22Rv1 (cell line): Measurements from ENCODE around the gene NRIP3.
A peak's percentile ranks its signal among the peaks of the same experiment; 100 is the strongest.

Experiments used
- H3K27ac ChIP-seq: fragments of 450-650 bp; 2 replicates; pipeline ENCODE4 v1.5.1; 2017
- ZFX ChIP-seq: fragments of 450-650 bp; IDR thresholded peaks from 2 replicates; pipeline ENCODE4 v1.6.1; 2017; ENCODE audit warnings: antibody characterized with exemption, borderline replicate concordance
- TF ChIP-seq, protein P1 (sequence below): fragments of 450-650 bp; IDR thresholded peaks from 2 replicates; pipeline ENCODE4 v1.5.1; 2017; ENCODE audit warnings: mild to moderate bottlenecking

NRIP3 gene

DNA sequence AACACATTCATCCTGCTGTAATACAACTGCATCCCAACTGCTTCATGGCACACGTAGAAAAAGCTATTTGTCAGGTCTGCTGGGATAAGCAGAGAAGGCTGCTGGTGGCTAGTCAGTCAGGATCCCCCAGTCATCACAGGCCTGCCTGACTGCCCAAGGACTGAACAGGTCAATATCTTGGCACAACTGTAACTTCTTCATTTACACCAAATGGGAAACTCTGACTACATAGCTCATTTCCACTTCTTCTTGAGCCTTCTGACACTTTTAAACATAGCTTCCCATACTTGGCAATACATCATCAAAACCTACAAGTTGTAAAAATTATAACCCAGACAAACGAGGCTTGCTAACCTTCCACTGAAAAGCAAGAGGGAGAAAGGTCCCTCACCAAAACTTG, 42.4 kb downstream of the NRIP3 start:
- H3K27ac ChIP-seq = no peak overlapping the region
- TF ChIP-seq, protein P1, sequence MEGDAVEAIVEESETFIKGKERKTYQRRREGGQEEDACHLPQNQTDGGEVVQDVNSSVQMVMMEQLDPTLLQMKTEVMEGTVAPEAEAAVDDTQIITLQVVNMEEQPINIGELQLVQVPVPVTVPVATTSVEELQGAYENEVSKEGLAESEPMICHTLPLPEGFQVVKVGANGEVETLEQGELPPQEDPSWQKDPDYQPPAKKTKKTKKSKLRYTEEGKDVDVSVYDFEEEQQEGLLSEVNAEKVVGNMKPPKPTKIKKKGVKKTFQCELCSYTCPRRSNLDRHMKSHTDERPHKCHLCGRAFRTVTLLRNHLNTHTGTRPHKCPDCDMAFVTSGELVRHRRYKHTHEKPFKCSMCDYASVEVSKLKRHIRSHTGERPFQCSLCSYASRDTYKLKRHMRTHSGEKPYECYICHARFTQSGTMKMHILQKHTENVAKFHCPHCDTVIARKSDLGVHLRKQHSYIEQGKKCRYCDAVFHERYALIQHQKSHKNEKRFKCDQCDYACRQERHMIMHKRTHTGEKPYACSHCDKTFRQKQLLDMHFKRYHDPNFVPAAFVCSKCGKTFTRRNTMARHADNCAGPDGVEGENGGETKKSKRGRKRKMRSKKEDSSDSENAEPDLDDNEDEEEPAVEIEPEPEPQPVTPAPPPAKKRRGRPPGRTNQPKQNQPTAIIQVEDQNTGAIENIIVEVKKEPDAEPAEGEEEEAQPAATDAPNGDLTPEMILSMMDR = no peak
- TF ChIP-seq ZFX = no peak

DNA sequence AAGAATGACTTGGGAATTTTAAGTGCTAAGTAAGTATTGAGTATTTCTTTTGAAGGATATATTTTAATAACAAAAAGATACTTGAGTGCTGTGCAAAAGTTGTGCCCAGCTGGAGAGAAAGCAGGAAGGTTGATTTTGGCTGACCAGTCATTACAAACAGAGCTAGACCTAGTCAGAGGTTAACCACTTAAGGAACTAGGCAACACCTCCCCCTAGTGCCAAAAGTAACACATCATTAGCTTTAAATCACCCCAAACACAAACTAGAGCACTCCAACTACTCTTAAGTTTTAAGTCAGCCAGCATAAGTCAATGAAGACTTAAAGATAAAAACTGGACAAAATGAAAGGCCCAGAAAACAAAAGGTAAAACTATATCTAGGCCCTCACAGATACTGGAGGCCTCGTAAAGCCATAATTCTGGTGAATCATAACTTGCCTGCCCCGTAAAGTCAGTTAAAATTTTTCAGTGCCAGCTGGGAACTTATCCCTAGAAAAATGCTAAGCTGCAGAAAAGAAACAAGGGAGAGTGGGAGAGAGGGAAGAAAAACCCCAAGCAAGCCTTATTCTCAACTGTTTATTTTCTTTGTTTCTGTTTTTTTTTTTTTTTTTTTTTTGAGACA, 44.1 kb downstream of the NRIP3 start:
- TF ChIP-seq ZFX = no peak
- TF ChIP-seq, protein P1 = peak; percentile 81
- peak overlapping the region; percentile 37; the same call in 1 of the 2 replicates for H3K27ac ChIP-seq

DNA sequence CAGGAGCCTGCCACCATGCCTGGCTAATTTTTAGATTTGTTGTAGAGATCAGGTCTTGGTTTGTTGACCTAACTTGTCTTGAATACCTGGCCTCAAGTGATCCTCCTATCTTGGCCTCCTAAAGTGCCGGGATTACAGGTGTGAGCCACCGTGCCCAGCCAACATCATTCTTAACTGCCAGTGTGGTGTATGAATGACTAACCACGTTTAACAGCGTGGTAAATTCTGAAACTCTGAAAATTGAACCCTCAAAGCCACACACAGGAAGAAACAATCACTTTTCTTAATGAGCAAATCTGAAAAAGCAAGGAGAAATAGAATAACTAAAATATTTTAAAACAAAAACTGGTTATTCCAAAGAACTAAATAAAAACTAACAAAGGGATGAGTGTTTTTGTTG, 46.9 kb downstream of the NRIP3 start:
- H3K27ac ChIP-seq = no peak overlapping the region
- TF ChIP-seq, protein P1 = no peak
- no peak for TF ChIP-seq ZFX

DNA sequence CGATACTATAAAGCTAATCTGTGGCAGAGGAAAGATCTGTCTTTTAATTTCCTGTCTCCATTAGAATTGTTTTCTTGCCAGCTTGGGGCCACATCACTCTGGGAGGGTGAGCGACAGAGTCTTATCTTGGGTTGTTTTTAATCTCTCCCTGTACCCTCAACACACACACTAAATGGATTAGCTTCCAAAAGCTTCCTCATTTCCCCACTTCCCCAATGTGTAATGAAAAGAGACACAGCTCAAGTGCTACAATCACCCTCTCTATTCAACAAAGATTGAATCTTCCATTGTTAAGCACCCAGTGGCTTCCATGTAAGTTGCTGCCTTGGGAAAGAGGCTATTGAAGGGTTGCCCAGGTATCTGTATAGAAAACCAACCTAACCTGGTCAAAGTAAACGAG, 54.9 kb downstream of the NRIP3 start:
- H3K27ac ChIP-seq = no peak overlapping the region
- TF ChIP-seq, protein P1 = no peak
- TF ChIP-seq ZFX = no peak

DNA sequence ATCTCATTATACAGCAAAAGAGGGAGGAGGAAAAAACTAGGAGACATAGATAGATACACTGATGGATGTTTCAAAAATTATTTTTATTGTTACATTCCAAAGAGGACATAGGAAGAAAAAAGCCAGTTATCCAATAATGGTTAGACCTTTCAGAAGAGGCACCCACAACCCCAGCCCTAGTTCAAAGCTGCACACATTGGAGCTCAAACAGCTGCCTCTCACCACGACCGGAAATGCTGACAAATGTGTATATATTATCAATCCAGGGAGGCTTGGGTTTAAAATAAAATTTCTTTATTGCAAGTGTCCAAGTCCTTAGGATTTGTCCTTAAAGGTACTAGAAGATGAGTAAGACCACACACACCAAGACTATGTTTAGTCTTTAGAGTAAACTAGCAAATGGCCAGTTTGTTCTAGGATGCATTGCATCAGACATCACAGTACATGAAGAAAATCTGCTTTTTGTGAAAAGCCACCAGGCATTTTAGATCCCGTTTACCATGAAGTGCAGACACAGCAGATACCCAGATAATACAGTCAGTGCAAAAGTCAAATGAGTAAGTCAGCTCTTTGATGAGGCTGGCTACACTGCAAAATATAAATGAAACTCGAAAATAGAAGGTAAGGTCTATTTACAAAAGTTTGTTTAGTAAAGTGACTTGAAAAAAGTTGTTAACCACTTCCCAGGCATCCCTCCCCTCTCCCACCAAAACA, 56.4 kb downstream of the NRIP3 start:
- TF ChIP-seq ZFX = no peak
- TF ChIP-seq, protein P1 = no peak

DNA sequence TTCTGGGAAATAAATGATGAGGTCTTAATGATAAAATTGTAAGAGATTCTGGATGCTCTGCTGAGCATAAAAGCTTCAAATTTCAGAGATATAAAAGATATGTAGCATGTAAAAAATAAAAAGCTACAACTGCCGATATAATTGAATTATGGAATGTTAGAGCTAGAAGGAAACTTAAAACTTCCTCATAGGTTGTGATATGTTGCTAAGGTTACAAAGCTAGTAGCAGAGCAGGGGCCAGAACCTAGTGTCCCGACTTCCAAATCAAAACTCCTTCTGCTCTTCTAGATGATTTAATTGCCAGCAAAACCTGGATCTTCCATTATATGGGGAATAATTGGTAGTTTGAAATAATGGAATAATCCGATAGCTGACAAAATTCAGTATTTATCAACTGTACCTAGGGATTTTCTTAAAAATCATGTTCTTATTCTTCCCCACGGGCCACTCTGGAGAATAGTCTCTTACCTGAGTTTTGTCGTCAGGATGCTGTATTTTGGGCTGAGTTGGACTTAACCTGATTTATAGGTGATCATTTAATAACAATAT, 61.2 kb downstream of the NRIP3 start, which contains the start of gene ASCL3:
TSS of gene ASCL3 (minus strand) at position 499 of the 549 bp plus-strand sequence. CDS start 4,855 bp downstream, outside the sequence.
- TF ChIP-seq, protein P1 = no peak
- no peak for TF ChIP-seq ZFX
- no peak within 1 kb of the TSS for H3K27ac ChIP-seq

More for the DNA sequence above, 56.4 kb downstream of the NRIP3 start:
- H3K27ac ChIP-seq = no peak overlapping the region
